ENCODE results near the gene CERT1. TPM values are rescaled to one million over a fixed set of nuclear protein-coding genes. Genes with fewer than 3 reads are reported as not detected.

The CERT1 gene
- total RNA-seq, 5 donors from 2014 or later (not counting 1 experiment from before 2014, with no cell fraction given), result 35.7 to 39.4 (median 38.0) TPM

DNA sequence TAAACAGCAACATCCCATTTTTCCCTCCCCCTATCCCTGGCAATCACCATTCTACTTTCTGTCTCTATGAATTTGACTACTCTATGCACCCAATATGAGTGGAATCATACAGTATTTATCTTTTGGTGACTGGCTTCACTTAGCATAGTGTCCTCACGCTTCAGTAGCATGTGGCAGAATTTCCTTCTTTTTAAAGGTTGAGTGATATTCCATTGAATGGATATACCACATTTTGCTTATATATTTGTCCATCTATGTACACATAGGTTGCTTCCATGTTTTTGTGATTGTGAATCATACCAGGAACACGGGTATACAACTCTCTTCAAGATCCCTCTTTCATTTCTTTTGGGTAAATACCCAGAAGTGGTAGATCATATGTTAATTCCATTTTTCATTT is 69.9 kb downstream of the CERT1 start:
- no peak for ATAC-seq (replicated peaks in 1 of 4)

DNA sequence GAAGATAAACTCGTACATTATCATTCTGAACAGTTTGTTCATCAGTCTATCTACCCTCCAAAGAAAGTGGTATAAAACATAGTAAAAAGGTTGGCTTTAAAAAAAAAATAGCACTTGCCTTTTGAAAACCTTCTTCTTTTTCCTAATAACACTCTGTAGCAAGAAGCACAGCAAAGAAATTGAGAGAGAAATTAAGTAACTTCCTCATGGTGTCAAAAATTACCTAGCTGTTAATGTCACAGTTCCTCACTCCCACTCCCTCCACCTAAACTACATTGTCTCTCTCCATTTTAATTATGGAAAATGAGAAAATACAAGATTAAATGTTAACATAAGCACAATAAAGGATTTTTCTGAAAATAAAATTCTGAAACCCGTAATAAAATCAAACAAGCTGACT is 72.2 kb downstream of the CERT1 start:
- Mint-ChIP-seq H3K27me3 (no peaks in the 10 kb centered on the region), H3K9me3 (peaks cover 10 to 20% (median 13%) of the 10 kb centered on the region in 3 donors), H3K4me1 (peaks cover 7 to 13% (median 11%) of the 10 kb centered on the region in 3 donors), H3K36me3 (peaks cover 35% of the 10 kb centered on the region), H3K4me3 (no peak overlapping the region), H3K27ac (peak overlapping the region in 1 of 2 donors; percentile 43)
- no CpG with 5 or more reads among the region's 2 CpGs for WGBS (ENCODE audit: insufficient coverage)
- Histone ChIP-seq H3K4me3 (ENCODE audit: control insufficient read depth in 1 of 2, extremely low read depth in 1 of 2, low read length in 1 of 2) (no peak overlapping the region), H3K36me3 (ENCODE audit: control insufficient read depth in 2 of 2, extremely low read depth in 1 of 2, insufficient read depth in 1 of 2, low read length in 1 of 2) (peaks cover 0 to 3% of the 10 kb centered on the region in 2 donors), H3K9me3 (peaks cover 4% of the 10 kb centered on the region), H3K27me3 (replicated peaks in 1 of 2; ENCODE audit: control insufficient read depth in 2 of 2, extremely low read depth in 1 of 2, insufficient read depth in 2 of 2, low read length in 1 of 2) (no peaks in the 10 kb centered on the region), H3K27ac (ENCODE audit: low read length) (no peak overlapping the region), H3K4me1 (ENCODE audit: control insufficient read depth in 1 of 2, extremely low read depth in 1 of 2, insufficient read depth in 2 of 2, low read length in 2 of 2) (no peaks in the 10 kb centered on the region)
- POLR2A ChIA-PET, result no interaction called here
- ATAC-seq (replicated peaks in 1 of 4) (no peak), DNase-seq (no peak)
- CTCF ChIA-PET, result no interaction called here

More for the DNA sequence above, 69.9 kb downstream of the CERT1 start:
- H3K4me1 Mint-ChIP-seq, result peaks cover 5 to 9% (median 7%) of the 10 kb centered on the region in 3 donors
- POLR2A ChIA-PET, result interaction anchor here in 1 of 2 donors (0.6 kb wide), 1 partner anchor 13 kb away, joined by 3 read pairs; no protein-coding TSS in a partner anchor
- no CpG with 5 or more reads among the region's 2 CpGs for WGBS (ENCODE audit: insufficient coverage)
- H3K27me3 ChIP-seq (replicated peaks in 1 of 2; ENCODE audit: control insufficient read depth in 2 of 2, extremely low read depth in 1 of 2, insufficient read depth in 2 of 2, low read length in 1 of 2), result no peaks in the 10 kb centered on the region
- no peak overlapping the region for H3K4me3 Mint-ChIP-seq
- no peak for DNase-seq
- H3K27ac ChIP-seq (ENCODE audit: low read length), result no peak overlapping the region
- H3K27me3 Mint-ChIP-seq, result no peaks in the 10 kb centered on the region
- H3K36me3 Mint-ChIP-seq, result peaks cover 37% of the 10 kb centered on the region
- H3K4me3 ChIP-seq (ENCODE audit: control insufficient read depth in 1 of 2, extremely low read depth in 1 of 2, low read length in 1 of 2), result no peak overlapping the region
- H3K27ac Mint-ChIP-seq, result no peak overlapping the region
- H3K9me3 Mint-ChIP-seq, result peaks cover 15 to 27% (median 20%) of the 10 kb centered on the region in 3 donors
- CTCF ChIA-PET, result no interaction called here
- H3K9me3 ChIP-seq, result peaks cover 8% of the 10 kb centered on the region
- no peaks in the 10 kb centered on the region for H3K36me3 ChIP-seq (ENCODE audit: control insufficient read depth in 2 of 2, extremely low read depth in 1 of 2, insufficient read depth in 1 of 2, low read length in 1 of 2)
- H3K4me1 ChIP-seq (ENCODE audit: control insufficient read depth in 1 of 2, extremely low read depth in 1 of 2, insufficient read depth in 2 of 2, low read length in 2 of 2), result no peaks in the 10 kb centered on the region

DNA sequence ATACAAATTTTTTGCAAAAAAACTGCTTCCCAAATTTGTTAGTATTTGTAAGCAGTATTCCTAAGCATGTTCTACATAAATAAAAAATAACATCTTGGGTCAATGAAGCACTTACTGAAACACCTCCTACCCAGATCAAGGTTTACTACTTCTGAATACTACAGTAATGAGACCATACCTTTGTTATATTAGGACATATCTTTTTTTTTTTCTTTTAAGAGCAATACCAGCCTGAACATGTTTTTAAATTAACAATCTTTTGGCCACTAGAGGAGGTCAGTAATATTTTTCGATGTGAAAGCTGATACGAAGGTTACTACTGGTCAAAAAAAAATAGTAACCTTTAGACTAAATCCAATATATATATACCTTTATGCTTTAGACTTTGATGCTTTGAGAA is 72.7 kb downstream of the CERT1 start:
- Histone ChIP-seq H3K9me3 (peaks cover 4% of the 10 kb centered on the region), H3K4me3 (ENCODE audit: control insufficient read depth in 1 of 2, extremely low read depth in 1 of 2, low read length in 1 of 2) (no peak overlapping the region), H3K36me3 (ENCODE audit: control insufficient read depth in 2 of 2, extremely low read depth in 1 of 2, insufficient read depth in 1 of 2, low read length in 1 of 2) (peaks cover 0 to 3% of the 10 kb centered on the region in 2 donors), H3K4me1 (ENCODE audit: control insufficient read depth in 1 of 2, extremely low read depth in 1 of 2, insufficient read depth in 2 of 2, low read length in 2 of 2) (no peaks in the 10 kb centered on the region), H3K27me3 (replicated peaks in 1 of 2; ENCODE audit: control insufficient read depth in 2 of 2, extremely low read depth in 1 of 2, insufficient read depth in 2 of 2, low read length in 1 of 2) (no peaks in the 10 kb centered on the region), H3K27ac (ENCODE audit: low read length) (no peak overlapping the region)
- Mint-ChIP-seq H3K36me3 (peaks cover 32% of the 10 kb centered on the region), H3K9me3 (peaks cover 10 to 17% (median 13%) of the 10 kb centered on the region in 3 donors), H3K4me3 (no peak overlapping the region), H3K27ac (no peak overlapping the region), H3K4me1 (peaks cover 7 to 13% (median 11%) of the 10 kb centered on the region in 3 donors), H3K27me3 (no peaks in the 10 kb centered on the region)
- CTCF ChIA-PET, result no interaction called here
- ATAC-seq (replicated peaks in 1 of 4) (no peak), DNase-seq (no peak)
- POLR2A ChIA-PET, result no interaction called here
- no CpG with 5 or more reads among the region's 2 CpGs for WGBS (ENCODE audit: insufficient coverage)

DNA sequence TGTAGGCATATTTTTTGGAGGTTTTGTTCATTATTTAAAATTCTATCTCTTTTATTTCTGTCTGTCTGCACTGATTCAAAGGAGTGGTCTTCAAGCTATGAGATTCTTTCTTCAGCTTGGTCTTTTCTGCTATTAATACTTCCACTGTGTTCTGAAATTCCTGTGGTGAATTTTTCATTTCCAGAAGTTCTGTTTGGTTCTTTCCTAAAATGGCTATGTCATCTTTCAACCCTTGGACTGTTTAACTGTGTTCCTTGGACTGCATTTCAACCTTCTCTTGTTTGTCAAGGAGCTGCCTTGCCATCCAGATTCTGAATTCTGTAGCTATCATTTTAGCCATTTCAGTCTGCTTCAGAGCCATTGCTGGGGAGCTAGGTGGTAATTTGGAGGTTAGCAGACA is 76.3 kb downstream of the CERT1 start:
- no peak overlapping the region for H3K4me3 Mint-ChIP-seq
- no peak for DNase-seq
- H3K27ac ChIP-seq (ENCODE audit: low read length), result no peak overlapping the region
- H3K36me3 ChIP-seq (ENCODE audit: control insufficient read depth in 2 of 2, extremely low read depth in 1 of 2, insufficient read depth in 1 of 2, low read length in 1 of 2), result peaks cover 0 to 3% of the 10 kb centered on the region in 2 donors
- no peaks in the 10 kb centered on the region for H3K9me3 ChIP-seq
- no peaks in the 10 kb centered on the region for H3K9me3 Mint-ChIP-seq
- ATAC-seq (replicated peaks in 1 of 4), result no peak
- ChIA-PET POLR2A (interaction anchor here in 1 of 2 donors (0.8 kb wide), 1 partner anchor 384 kb away, joined by 4 read pairs; no protein-coding TSS in a partner anchor), CTCF (no interaction called here)
- no peak overlapping the region for H3K4me3 ChIP-seq (ENCODE audit: control insufficient read depth in 1 of 2, extremely low read depth in 1 of 2, low read length in 1 of 2)
- H3K36me3 Mint-ChIP-seq, result peaks cover 16% of the 10 kb centered on the region
- no peaks in the 10 kb centered on the region for H3K4me1 ChIP-seq (ENCODE audit: control insufficient read depth in 1 of 2, extremely low read depth in 1 of 2, insufficient read depth in 2 of 2, low read length in 2 of 2)
- H3K27ac Mint-ChIP-seq, result no peak overlapping the region
- peaks cover 5 to 9% (median 8%) of the 10 kb centered on the region in 3 donors for H3K4me1 Mint-ChIP-seq
- H3K27me3 Mint-ChIP-seq, result no peaks in the 10 kb centered on the region
- no peaks in the 10 kb centered on the region for H3K27me3 ChIP-seq (replicated peaks in 1 of 2; ENCODE audit: control insufficient read depth in 2 of 2, extremely low read depth in 1 of 2, insufficient read depth in 2 of 2, low read length in 1 of 2)

DNA sequence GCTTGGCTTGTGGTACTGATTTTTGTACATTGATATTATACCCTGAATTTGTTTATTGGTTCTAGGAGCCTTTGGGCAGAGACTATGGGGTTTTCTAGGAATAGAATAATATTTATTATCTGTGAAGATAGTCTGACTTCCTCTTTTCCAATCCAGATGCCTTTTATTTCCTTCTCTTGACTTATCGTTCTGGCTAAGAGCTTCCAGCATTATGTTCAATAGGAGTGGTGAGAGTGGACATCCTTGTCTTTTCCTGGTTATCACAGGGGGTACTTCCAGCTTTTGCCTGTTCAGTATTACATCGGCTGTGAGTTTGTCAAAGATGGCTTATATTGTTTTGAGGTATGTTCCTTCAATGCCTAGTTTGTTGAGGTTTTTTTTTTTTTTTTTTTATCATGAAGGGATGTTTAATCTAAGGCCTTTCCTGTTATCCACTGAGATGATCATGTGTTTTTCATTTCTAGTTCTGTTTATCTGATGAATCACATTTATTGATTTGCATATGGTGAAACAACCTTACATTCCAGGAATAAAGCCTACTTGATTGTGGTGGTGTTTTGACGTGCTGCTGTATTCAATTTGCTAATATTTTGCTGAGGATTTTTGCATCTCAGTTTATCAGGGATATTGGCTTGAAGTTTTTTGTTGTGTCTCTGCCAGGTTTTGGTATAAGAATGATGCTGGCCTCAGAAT is 77.5 kb downstream of the CERT1 start:
- Histone ChIP-seq H3K4me1 (ENCODE audit: control insufficient read depth in 1 of 2, extremely low read depth in 1 of 2, insufficient read depth in 2 of 2, low read length in 2 of 2) (no peaks in the 10 kb centered on the region), H3K27ac (ENCODE audit: low read length) (no peak overlapping the region), H3K36me3 (ENCODE audit: control insufficient read depth in 2 of 2, extremely low read depth in 1 of 2, insufficient read depth in 1 of 2, low read length in 1 of 2) (peaks cover 0 to 3% of the 10 kb centered on the region in 2 donors), H3K4me3 (ENCODE audit: control insufficient read depth in 1 of 2, extremely low read depth in 1 of 2, low read length in 1 of 2) (no peak overlapping the region), H3K27me3 (replicated peaks in 1 of 2; ENCODE audit: control insufficient read depth in 2 of 2, extremely low read depth in 1 of 2, insufficient read depth in 2 of 2, low read length in 1 of 2) (no peaks in the 10 kb centered on the region), H3K9me3 (no peaks in the 10 kb centered on the region)
- WGBS (ENCODE audit: insufficient coverage), result no CpG with 5 or more reads among the region's 3 CpGs
- ATAC-seq (replicated peaks in 1 of 4), result no peak
- no peak overlapping the region for H3K27ac Mint-ChIP-seq
- POLR2A ChIA-PET, result interaction anchor here in 1 of 2 donors (0.7 kb wide), 1 partner anchor 751 kb away, joined by 4 read pairs; no protein-coding TSS in a partner anchor
- peaks cover 1 to 8% (median 4%) of the 10 kb centered on the region in 3 donors for H3K4me1 Mint-ChIP-seq
- DNase-seq, result no peak
- H3K4me3 Mint-ChIP-seq, result no peak overlapping the region
- no peaks in the 10 kb centered on the region for H3K27me3 Mint-ChIP-seq
- H3K36me3 Mint-ChIP-seq, result peaks cover 16% of the 10 kb centered on the region
- no peaks in the 10 kb centered on the region for H3K9me3 Mint-ChIP-seq
- CTCF ChIA-PET, result interaction anchor here in 1 of 2 donors (0.5 kb wide), 1 partner anchor 520 kb away, joined by 5 read pairs; no protein-coding TSS in a partner anchor

DNA sequence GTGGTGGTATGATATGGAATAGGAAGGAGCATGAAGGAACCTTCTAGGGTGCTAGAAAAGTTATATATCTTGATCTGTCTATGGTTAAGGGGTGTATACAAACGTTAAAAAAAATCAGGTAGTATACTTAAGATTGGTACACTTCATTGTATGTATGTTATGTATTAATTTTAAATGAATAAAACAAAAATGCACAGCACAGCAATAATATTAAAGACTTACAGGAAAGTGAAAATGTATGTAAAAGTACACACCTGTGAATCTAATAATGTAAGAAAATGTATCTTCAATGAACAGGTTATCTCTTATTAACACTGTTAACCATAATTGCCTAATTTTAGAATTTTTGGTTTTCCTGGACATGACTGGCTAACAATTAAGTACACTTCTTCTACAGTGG is 97.2 kb downstream of the CERT1 start:
- no peak overlapping the region for H3K4me3 ChIP-seq (ENCODE audit: control insufficient read depth in 1 of 2, extremely low read depth in 1 of 2, low read length in 1 of 2)
- peaks cover 0 to 41% of the 10 kb centered on the region in 2 donors for H3K36me3 ChIP-seq (ENCODE audit: control insufficient read depth in 2 of 2, extremely low read depth in 1 of 2, insufficient read depth in 1 of 2, low read length in 1 of 2)
- ChIA-PET POLR2A (no interaction called here), CTCF (no interaction called here)
- no CpG with 5 or more reads among the region's 1 CpG for WGBS (ENCODE audit: insufficient coverage)
- no peak overlapping the region for H3K27ac Mint-ChIP-seq
- no peak for DNase-seq
- no peaks in the 10 kb centered on the region for H3K4me1 ChIP-seq (ENCODE audit: control insufficient read depth in 1 of 2, extremely low read depth in 1 of 2, insufficient read depth in 2 of 2, low read length in 2 of 2)
- no peaks in the 10 kb centered on the region for H3K9me3 Mint-ChIP-seq
- H3K4me1 Mint-ChIP-seq, result peaks cover 3 to 7% (median 4%) of the 10 kb centered on the region in 3 donors
- no peaks in the 10 kb centered on the region for H3K27me3 Mint-ChIP-seq
- ATAC-seq (replicated peaks in 1 of 4), result no peak
- no peak overlapping the region for H3K27ac ChIP-seq (ENCODE audit: low read length)
- no peak overlapping the region for H3K4me3 Mint-ChIP-seq
- peaks cover 37% of the 10 kb centered on the region for H3K36me3 Mint-ChIP-seq
- no peaks in the 10 kb centered on the region for H3K27me3 ChIP-seq (replicated peaks in 1 of 2; ENCODE audit: control insufficient read depth in 2 of 2, extremely low read depth in 1 of 2, insufficient read depth in 2 of 2, low read length in 1 of 2)
- no peaks in the 10 kb centered on the region for H3K9me3 ChIP-seq
